ENCODE results near the gene TMEM89. TPM values are rescaled to one million over a fixed set of nuclear protein-coding genes. Genes with fewer than 3 reads are reported as not detected.
A peak's percentile ranks its signal among the peaks of the same experiment; 100 is the strongest.

The TMEM89 gene, protein sequence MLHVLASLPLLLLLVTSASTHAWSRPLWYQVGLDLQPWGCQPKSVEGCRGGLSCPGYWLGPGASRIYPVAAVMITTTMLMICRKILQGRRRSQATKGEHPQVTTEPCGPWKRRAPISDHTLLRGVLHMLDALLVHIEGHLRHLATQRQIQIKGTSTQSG
- not detected in 2 replicates for total RNA-seq

- DNase-seq (ENCODE audit: extremely low read depth, low read depth, low spot score): no peak
These were observed at the start of gene TMEM89 for GRCh38 chr3:48621461-48621869. TMEM89 (minus strand) TSS chr3:48621769; CDS start chr3:48621756, 13 bp downstream.

- no peak for DNase-seq (ENCODE audit: extremely low read depth, low read depth, low spot score)
These were observed 43.4 kb upstream of the TMEM89 start for GRCh38 chr3:48664929-48665328.

- no peak for DNase-seq (ENCODE audit: extremely low read depth, low read depth, low spot score)
These were observed 42.7 kb upstream of the TMEM89 start for GRCh38 chr3:48664313-48664644.

DNA sequence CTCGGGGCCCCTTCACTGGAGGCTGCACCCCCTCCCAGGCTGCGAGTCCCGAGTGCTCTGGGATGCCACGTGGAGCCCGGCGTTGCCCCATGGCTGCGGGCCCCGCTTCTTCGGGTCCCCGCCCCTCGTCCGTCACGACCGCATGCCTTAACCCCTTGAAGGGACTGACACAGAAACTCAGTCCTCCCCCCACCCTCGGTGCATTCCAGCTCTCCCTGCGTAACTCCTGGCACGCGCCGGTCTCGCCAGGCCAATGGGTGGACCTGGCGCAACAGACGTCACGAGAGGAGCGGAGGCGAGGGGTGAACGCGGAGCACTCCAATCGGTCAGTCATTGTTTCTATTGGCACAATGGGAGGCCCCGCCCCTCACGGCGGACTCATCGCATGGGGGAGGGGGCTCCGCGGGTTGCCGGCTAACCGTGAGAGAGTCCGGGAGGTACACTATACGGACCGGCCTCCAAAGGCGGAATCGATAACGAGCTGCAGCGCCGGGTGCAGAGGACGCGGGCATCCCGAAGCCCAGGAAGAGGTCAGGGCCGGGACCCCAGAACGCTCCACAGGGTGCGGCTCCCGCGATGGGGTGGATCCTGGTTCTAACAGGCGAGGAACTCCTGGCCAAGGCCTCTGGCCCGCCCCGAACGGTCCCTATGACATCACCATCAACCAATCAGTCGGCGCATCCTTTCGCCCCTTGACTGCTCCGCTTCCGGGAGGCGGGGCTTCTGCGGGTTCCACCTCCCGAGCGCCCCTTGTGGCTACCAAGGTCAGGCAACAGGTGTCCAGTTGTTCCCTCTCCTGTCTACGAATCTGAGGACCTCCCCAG is 42.1 kb upstream of the TMEM89 start:
- peak; percentile 77 for DNase-seq (ENCODE audit: extremely low read depth, low read depth, low spot score)

DNA sequence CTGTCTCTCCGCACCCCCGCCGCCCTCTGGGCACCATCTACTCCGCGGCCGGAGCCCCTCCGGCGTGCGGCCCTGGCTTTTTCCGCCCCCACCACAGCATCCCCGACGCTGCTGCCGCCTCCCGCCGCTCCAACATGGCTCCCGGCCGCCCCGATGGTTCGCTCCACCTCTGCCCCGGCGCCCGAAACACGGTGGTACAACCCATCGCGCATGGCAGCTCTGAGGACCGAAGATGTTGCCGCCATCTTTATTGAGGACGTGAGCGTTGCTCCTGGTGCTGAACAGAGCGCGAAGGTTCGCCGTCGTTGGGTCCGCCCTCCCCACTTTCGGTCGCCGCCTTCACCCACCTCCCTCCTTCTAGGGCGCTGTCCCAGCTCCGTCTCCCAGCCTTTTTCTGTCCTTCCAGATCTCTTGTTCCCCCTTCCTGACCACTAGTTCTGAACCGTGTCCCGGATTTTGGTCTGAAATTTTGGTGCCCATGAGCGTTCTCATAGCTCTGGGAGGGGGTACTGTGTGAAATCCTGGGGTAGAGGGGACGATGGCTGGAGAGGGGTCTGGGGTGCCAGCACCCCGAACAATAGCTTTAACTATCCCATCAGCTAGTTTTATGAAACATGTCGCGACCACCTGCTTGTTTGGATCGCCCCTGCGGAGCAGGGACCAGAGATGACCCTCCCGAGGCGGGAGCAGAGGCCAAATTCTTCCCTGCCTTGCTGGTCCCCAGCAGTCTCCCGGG is 41.4 kb upstream of the TMEM89 start, which contains the start of gene CELSR3:
Gene CELSR3, minus strand, starts transcription at position 134 of the 736 bp plus-strand sequence. CDS start 252 bp downstream, outside the sequence.
- DNase-seq (ENCODE audit: extremely low read depth, low read depth, low spot score): no peak

GRCh38 chr3:48662145-48662752 is 40.7 kb upstream of the TMEM89 start:
- no peak for DNase-seq (ENCODE audit: extremely low read depth, low read depth, low spot score)

DNA sequence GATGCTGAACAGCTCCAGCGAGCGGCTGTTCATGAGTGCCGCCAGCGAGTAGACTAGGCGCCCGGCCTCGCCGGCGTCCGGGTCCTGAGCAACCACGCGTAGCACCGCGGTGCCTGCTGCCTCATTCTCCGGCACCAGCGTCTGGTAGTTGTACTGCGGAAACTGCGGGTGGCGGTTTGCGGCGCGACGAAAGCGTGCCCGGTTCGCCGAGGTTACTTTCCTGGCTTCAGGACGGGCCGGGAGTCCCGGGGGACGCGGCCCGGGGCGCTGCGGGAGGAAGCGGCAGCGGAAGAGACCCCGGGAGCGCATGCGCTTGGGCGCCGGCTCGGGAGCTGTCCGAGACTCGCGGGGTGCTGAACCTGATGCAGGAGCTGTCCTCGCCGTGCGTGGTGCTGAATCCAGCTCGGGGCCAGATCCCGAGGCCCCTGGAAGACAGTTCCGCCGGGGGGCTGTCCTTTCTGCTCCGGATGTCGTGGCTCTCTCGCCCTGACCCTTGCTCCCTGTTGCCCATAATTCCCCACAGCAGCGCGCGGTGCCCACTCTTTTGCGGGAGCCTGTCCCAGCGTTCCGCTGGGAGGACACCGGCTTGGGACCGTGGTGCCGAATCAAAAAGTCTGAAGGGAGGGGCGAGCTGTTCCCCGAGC is 40.1 kb upstream of the TMEM89 start:
- no peak for DNase-seq (ENCODE audit: extremely low read depth, low read depth, low spot score)

GRCh38 chr3:48660800-48661400 is 39.3 kb upstream of the TMEM89 start:
- DNase-seq (ENCODE audit: extremely low read depth, low read depth, low spot score): no peak

- DNase-seq (ENCODE audit: extremely low read depth, low read depth, low spot score): no peak
These were observed 35.3 kb upstream of the TMEM89 start for GRCh38 chr3:48656841-48657281.

GRCh38 chr3:48656061-48656840 is 34.7 kb upstream of the TMEM89 start:
- DNase-seq (ENCODE audit: extremely low read depth, low read depth, low spot score): no peak

- no peak for DNase-seq (ENCODE audit: extremely low read depth, low read depth, low spot score)
These were observed 34.0 kb upstream of the TMEM89 start for GRCh38 chr3:48655606-48656005.

- DNase-seq (ENCODE audit: extremely low read depth, low read depth, low spot score): no peak
These were observed 33.5 kb upstream of the TMEM89 start for GRCh38 chr3:48655063-48655462.

DNA sequence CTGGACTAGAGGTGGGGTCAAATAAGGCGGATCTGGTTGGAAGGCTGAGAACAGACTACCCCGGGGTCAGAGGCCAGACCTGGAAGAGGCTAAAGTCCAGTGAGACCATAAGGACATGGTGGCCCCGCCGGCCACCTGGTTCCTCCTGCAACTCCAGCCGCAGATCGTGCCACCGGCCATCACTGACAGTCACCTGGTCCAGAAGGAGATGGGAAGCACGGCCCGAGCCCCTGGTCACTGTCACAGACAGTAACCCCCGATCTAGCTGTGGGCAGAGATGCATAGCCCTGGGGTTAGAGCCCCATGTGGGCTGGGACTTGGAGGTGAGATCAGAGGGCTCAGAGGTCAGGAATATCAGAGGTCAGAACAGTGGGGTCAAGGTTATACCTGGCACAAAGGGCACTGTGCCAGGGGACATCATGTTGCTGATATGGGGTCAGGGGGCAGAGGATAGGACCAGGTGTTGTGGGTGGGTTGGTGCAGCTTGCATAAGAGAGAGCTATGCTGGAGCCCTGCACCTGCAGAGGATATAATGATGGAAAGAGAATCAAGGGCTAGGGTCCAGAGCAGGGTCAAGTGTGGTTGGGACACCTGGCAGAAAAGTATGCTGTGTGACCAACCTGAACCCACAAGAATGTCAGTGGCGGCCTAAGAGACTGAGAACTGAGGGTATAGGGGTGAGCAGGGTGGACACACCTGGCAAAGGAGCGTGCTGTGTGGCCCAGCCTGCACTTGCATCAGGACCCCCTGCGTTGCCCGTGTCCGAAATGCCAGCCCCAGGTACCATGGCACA is 31.6 kb upstream of the TMEM89 start:
- no peak for DNase-seq (ENCODE audit: extremely low read depth, low read depth, low spot score)

DNA sequence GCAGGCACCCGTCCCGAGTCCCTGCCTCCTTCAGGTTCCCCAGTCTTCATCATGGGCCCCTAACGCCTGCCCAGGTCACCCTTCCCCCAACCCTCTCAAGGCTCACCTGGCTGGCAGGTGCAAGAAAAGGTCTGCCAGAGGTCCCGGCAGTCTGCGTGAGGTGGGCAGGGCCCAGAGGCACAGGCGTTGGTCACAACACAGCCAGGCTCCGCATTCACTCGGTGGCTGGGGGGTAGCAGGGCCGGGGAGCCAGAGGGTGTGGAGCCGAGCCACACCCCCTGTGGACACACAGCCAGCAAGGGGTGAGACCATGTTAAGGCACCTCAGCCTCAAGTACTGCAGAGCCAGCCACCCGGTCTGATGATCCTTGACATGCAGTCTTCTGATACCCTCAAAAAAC is 30.2 kb upstream of the TMEM89 start:
- no peak for DNase-seq (ENCODE audit: extremely low read depth, low read depth, low spot score)

DNA sequence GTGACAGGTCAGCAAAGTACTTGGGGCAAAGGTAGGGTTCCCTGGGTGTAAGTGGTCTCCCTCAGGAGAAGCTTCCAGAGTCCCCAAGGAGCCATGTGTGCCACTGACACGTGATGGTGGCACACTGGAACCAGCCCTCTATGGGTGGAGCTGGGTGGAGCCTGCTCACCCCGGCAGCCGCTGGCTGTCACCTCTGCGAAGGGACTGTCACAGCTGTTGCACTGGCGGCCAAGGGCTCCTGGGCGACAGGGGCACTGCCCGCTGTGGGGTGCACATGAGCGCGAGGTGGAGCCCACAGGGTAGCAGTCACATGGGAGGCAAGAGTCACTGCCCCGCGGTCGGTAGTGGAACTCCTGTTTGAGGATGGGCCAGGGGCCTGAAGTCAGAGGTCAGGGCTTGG is 29.2 kb upstream of the TMEM89 start:
- DNase-seq (ENCODE audit: extremely low read depth, low read depth, low spot score): no peak

DNA sequence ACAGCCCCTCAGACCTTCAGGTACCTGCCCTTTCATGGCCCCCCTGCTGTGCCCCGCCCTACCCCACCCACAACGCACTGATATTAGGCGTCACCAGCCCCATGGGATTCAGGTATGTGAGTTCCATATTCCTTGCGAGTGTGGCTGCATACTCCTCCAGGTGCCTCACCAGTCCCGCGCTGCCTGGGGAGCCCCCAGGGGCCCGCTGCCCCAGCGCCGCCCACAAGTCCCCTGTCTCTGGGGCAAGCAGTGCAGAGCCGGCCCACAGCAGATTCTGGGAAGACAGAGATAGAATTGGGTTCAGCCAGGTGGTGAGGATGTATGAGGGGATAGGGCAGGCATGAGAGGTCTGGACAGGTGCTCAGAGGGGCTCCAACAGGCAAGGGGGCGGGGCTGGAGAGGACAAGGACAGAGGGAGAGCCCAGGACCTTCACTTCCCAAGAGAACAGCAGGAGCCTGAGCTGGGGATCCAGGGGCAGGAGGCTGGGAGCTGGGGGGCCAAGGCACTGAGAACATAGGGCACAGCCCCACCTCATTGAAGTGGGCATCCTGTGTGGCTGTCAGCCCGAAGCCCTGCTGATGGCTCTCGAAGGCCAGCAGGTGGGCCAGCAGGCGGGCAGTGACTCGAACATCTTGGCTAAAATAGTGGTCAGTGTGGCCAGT is 26.8 kb upstream of the TMEM89 start:
- DNase-seq (ENCODE audit: extremely low read depth, low read depth, low spot score): no peak

- no peak for DNase-seq (ENCODE audit: extremely low read depth, low read depth, low spot score)
These were observed 26.1 kb upstream of the TMEM89 start for GRCh38 chr3:48647714-48648113.

All from glomerular endothelial cell (primary cell).